Measurements from ENCODE around the gene PARD6A. TPM values are rescaled to one million over a fixed set of nuclear protein-coding genes. Genes with fewer than 3 reads are reported as not detected.

PARD6A gene
- total RNA-seq, 1 experiment from 2014 or later = 10.8 TPM

DNA sequence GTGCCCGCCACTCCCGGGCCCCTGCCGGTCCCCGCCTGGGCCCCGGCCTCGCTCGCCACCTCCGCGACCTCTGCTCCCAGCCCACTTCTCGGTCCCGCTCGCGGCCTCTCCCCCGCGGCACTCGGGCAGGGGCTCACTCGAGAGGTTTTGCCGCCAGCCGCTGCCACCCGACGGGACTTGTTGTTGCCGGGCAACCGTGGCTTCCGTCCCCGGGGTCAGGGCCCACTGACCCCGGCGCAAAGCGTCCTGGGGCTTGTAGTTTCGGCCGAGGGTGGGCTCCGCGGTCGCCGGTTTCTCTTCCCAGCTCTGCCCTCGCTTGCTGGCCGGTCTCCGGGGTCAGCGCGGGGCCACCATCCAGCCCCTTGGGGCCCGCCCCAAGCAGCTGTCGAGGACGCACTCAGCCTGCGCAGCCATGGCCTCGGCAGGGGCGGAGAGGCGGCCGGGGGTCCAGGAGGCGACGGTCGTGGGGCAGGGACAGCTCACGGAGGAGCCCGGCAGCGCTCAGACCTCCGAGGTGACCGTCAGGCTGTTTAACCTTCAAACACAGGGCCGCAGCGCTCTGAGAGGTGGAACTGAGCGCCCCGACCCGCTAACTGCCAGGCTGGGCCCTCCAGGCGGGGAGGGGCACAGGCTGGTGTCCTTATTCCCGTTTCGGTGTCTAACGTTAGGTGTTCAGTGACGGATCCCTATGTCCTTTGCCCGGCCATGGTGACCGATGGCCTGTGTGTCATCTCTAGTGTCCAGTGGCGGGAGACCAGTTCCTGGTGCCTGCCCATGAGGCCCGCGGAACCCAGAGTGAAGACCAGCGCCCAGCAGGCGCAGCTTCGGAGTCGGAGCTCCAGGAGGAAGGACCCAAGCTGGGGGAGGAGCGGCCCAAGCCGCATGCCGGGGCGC, 6.0 kb downstream of the PARD6A start, which contains the start of the genes C16orf86 and ENKD1:
C16orf86 (plus strand) TSS at position 256 of the 894 bp plus-strand sequence; CDS start at position 413, 157 bp downstream.
ENKD1 (minus strand) TSS at position 192 of the 894 bp plus-strand sequence. CDS start 308 bp downstream, outside the sequence.
- no peaks in the 10 kb centered on the region for H3K27me3 ChIP-seq (ENCODE audit: insufficient read depth, low read length)
- H2BK12ac ChIP-seq (ENCODE audit: insufficient read length, low read depth, low read length) = no peak within 1 kb of the TSS
- no peak within 1 kb of the TSS for H3T11ph ChIP-seq (ENCODE audit: low read length)
- H3K79me2 ChIP-seq (ENCODE audit: insufficient read depth, low read length) = no peaks in the 10 kb centered on the region
- H2AK5ac ChIP-seq (ENCODE audit: insufficient read length, low read length) = no peak within 1 kb of the TSS
- H2AFZ ChIP-seq (ENCODE audit: low read length) = no peak within 1 kb of the TSS
- H2BK20ac ChIP-seq (ENCODE audit: low read depth, low read length, poor library complexity, severe bottlenecking) = no peak within 1 kb of the TSS
- WGBS (ENCODE audit: extremely low coverage, insufficient read length, low lambda C conversion rate) = no CpG with 5 or more reads among the region's 78 CpGs
- peaks cover 4% of the 10 kb centered on the region for H3K27me3 Mint-ChIP-seq (ENCODE audit: low read depth)
- no peak within 1 kb of the TSS for H4K91ac ChIP-seq (ENCODE audit: insufficient read length, low read depth, low read length)
- TF ChIP-seq, protein P1, sequence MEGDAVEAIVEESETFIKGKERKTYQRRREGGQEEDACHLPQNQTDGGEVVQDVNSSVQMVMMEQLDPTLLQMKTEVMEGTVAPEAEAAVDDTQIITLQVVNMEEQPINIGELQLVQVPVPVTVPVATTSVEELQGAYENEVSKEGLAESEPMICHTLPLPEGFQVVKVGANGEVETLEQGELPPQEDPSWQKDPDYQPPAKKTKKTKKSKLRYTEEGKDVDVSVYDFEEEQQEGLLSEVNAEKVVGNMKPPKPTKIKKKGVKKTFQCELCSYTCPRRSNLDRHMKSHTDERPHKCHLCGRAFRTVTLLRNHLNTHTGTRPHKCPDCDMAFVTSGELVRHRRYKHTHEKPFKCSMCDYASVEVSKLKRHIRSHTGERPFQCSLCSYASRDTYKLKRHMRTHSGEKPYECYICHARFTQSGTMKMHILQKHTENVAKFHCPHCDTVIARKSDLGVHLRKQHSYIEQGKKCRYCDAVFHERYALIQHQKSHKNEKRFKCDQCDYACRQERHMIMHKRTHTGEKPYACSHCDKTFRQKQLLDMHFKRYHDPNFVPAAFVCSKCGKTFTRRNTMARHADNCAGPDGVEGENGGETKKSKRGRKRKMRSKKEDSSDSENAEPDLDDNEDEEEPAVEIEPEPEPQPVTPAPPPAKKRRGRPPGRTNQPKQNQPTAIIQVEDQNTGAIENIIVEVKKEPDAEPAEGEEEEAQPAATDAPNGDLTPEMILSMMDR (conservative IDR thresholded peaks at IDR 0.05) = no peak
- H4K8ac ChIP-seq (replicated peaks; ENCODE audit: insufficient read length, low read depth, low read length) = no peak within 1 kb of the TSS
- no peak within 1 kb of the TSS for H3K23ac ChIP-seq (ENCODE audit: insufficient read length, low read depth, low read length)
- H3K56ac ChIP-seq (ENCODE audit: insufficient read length, low read depth, low read length) = no peak within 1 kb of the TSS
- H2BK5ac ChIP-seq (ENCODE audit: insufficient read length, low read length) = no peak within 1 kb of the TSS
- H3K4me2 ChIP-seq (ENCODE audit: insufficient read depth, insufficient read length, low read length) = peak within 1 kb of the TSS; percentile 56
- no peaks in the 10 kb centered on the region for H3K9me3 ChIP-seq (ENCODE audit: control insufficient read depth, low read depth, low read length)
- H3K79me1 ChIP-seq (ENCODE audit: insufficient read depth, low read depth, low read length, poor library complexity, severe bottlenecking) = no peaks in the 10 kb centered on the region
- H3K27ac Mint-ChIP-seq = peak within 1 kb of the TSS in 1 of 3 experiments; percentile 85; a peak in 1 of 7 replicates
- peak within 1 kb of the TSS; percentile 78 to 85 for H3K4me3 Mint-ChIP-seq
- no peak within 1 kb of the TSS for H4K5ac ChIP-seq (ENCODE audit: insufficient read length, low read depth, low read length)
- H3K4me1 Mint-ChIP-seq = peaks cover 7 to 22% of the 10 kb centered on the region in 2 experiments; a peak in 3 of 4 replicates
- peak; percentile 87 for DNase-seq
- H3K14ac ChIP-seq (ENCODE audit: insufficient read depth, low read length) = no peak within 1 kb of the TSS
- H3K9ac ChIP-seq (ENCODE audit: extremely low read depth, insufficient read length, low read length) = no peak within 1 kb of the TSS
- no peaks in the 10 kb centered on the region for H3K9me3 Mint-ChIP-seq
- no peak within 1 kb of the TSS for H3K27ac ChIP-seq (ENCODE audit: insufficient read length, low read depth, low read length)
- no peak within 1 kb of the TSS for H3K18ac ChIP-seq (ENCODE audit: insufficient read length, low read depth, low read length)
- no peaks in the 10 kb centered on the region for H4K20me1 ChIP-seq (ENCODE audit: control insufficient read depth, insufficient read depth, insufficient read length)
- H3K36me3 Mint-ChIP-seq (ENCODE audit: insufficient read depth in 1 of 3, low read depth in 3 of 3) = peaks cover 3 to 11% (median 7%) of the 10 kb centered on the region in 3 experiments; a peak in 5 of 7 replicates
- no peak within 1 kb of the TSS for H2BK120ac ChIP-seq (ENCODE audit: low read depth, low read length, poor library complexity, severe bottlenecking)
- peaks cover 3% of the 10 kb centered on the region for H3K23me2 ChIP-seq (ENCODE audit: insufficient read length, low read depth, low read length, poor library complexity, severe bottlenecking)
- no peaks in the 10 kb centered on the region for H3K4me1 ChIP-seq (ENCODE audit: insufficient read depth, low read length)
- H3K4ac ChIP-seq (ENCODE audit: low read depth, low read length) = no peak within 1 kb of the TSS
- no peak within 1 kb of the TSS for H2BK15ac ChIP-seq (ENCODE audit: low read depth, low read length)
